Dendritic cell treated with granulocyte-macrophage colony-stimulating factor and Interleukin-4, amounts not matched to agents 40 ng/mL and 50 ng/mL, for 4 days (primary cell): Measurements from ENCODE around the gene ARFIP1.
"Not testable (repeated sequence)": the region's sequence is repeated elsewhere in the genome, so short reads cannot be mapped to it uniquely, and the experiment has no call there.

Source experiments
- H3K27ac Mint-ChIP-seq: one replicate; pipeline ENCODE4 v1.8.0; 2022; ENCODE audit warnings: mild to moderate bottlenecking, mixed read lengths
- H3K27me3 Mint-ChIP-seq: one replicate; pipeline ENCODE4 v1.8.0; 2022; ENCODE audit warnings: mild to moderate bottlenecking, mixed read lengths
- H3K36me3 Mint-ChIP-seq: one replicate; pipeline ENCODE4 v1.8.0; 2022; ENCODE audit warnings: low read depth, mixed read lengths
- H3K4me1 Mint-ChIP-seq: one replicate; pipeline ENCODE4 v1.8.0; 2022; ENCODE audit warnings: low read depth, mixed read lengths
- H3K4me3 Mint-ChIP-seq: one replicate; pipeline ENCODE4 v1.8.0; 2022; ENCODE audit warnings: mild to moderate bottlenecking, moderate library complexity, mixed read lengths
- H3K9me3 Mint-ChIP-seq: one replicate; pipeline ENCODE4 v1.8.0; 2022; ENCODE audit warnings: mixed read lengths
- intact Hi-C: fragments of 100-400 bp; cut with micrococcal nuclease; formaldehyde crosslinking; loops from one replicate; pipeline ENCODE4 v1.15.0; 2022

ARFIP1 gene

DNA sequence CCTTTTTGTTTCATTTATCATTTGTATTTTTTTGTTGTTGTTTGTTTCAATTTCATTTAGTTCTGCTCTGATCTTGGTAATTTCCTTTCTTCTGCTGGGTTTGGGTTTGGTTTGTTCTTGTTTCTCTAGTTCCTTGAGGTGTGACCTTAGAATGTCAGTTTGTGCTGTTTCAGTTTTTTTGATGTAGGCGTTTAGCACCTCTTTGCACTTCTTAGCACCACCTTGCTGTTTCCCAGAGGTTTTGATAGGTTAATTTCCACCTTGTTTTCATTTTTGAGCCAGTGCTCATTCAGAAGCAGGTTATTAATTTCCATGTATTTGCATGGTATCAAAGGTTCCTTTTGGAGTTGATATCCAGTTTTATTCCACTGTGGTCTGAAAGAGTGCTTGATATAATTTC, 60.0 kb downstream of the ARFIP1 start:
- H3K4me1 Mint-ChIP-seq, H3K27me3 Mint-ChIP-seq, intact Hi-C loops, H3K4me3 Mint-ChIP-seq, H3K27ac Mint-ChIP-seq: not testable (repeated sequence)
- Mint-ChIP-seq H3K36me3 (peaks cover 37% of the 10 kb centered on the region), H3K9me3 (peaks cover 15% of the 10 kb centered on the region)

DNA sequence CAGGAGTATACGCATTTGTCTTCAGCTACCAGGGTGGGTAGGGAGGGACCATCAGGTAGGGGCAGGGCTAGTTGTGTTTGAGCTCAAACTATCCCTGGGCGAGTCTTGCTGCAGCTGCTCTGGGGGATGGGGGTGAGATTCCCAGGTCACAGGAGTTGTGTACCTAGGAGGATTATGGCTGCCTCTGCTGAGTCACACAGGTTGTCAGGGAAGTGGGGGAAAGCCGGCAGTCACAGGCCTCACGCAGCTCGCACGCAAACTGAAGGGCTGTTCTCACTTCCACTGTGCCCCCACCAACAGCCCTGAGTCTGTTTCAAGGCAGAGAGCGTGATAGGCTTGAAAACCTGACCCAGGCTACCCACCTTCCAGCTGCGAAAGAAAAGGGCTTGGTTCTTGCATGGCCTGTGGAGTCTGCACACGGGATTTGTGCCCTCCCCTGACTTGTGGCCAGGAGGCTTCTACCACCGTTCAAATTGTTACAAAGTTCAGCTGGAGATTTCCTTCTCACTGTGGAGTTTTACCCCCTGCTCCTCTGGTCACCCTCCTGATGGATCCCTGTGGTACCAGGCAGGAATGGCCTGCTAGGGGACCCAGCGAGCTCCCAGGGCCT, 63.8 kb downstream of the ARFIP1 start:
- Mint-ChIP-seq H3K27ac (no peak overlapping the region), H3K4me1 (peaks cover 8% of the 10 kb centered on the region), H3K27me3 (no peaks in the 10 kb centered on the region), H3K9me3 (peaks cover 15% of the 10 kb centered on the region), H3K36me3 (peaks cover 18% of the 10 kb centered on the region), H3K4me3 (no peak overlapping the region)
- intact Hi-C loops: no loop called here

DNA sequence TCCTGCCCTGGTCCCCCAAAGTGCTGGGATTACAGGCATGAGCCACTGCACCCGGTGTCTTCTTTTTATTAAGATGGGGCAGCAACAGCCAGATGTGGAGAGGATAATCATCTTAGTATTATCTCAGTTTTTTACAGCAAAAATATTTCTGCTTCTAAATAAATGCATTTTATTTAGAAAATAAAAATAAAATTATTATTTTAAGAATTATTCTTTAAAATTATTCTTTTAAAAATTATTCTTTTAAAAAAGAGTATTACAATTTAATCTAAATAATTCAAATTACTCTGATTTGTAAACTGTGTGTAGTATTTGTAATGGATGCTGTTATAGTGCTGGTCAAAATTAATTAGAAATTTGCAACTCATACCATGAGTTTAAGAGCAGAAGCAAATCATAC, 67.6 kb downstream of the ARFIP1 start:
- intact Hi-C loops: loop anchor here (1.0 kb wide), 1 partner anchor 281 kb away; no protein-coding TSS in a partner anchor
- Mint-ChIP-seq H3K4me1 (peaks cover 20% of the 10 kb centered on the region), H3K36me3 (no peaks in the 10 kb centered on the region), H3K9me3 (peaks cover under 1% of the 10 kb centered on the region), H3K4me3 (no peak overlapping the region), H3K27me3 (no peaks in the 10 kb centered on the region), H3K27ac (no peak overlapping the region)

- Mint-ChIP-seq H3K36me3 (peaks cover 9% of the 10 kb centered on the region), H3K4me3 (no peak overlapping the region), H3K4me1 (peaks cover 20% of the 10 kb centered on the region), H3K27me3 (no peaks in the 10 kb centered on the region), H3K9me3 (peaks cover 12% of the 10 kb centered on the region), H3K27ac (no peak overlapping the region)
- intact Hi-C loops: no loop called here
These were observed 68.8 kb downstream of the ARFIP1 start for GRCh38 chr4:152848508-152848907.

DNA sequence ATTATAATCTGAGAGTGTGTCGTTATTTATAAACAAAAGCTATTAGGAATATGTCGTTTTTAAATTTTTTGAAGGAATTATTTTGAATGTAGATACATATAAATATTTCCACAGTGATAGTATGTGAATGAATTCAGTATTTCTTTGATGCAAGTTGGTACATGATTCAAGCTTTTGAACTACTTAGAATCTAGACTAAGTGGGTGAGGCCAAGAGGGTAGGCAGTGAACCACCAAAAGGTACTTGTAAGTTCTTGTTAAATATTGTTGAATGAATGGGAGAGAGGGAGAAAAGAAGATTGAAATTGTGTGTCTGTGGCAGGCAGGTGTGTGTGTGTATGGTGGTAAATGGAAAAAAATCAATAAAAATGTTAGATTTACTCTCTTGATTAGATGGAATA, 69.6 kb downstream of the ARFIP1 start:
- intact Hi-C loops: no loop called here
- H3K27ac Mint-ChIP-seq: no peak overlapping the region
- H3K9me3 Mint-ChIP-seq: peaks cover 20% of the 10 kb centered on the region
- H3K27me3 Mint-ChIP-seq: no peaks in the 10 kb centered on the region
- H3K4me1 Mint-ChIP-seq: peaks cover 20% of the 10 kb centered on the region
- H3K36me3 Mint-ChIP-seq: peaks cover 18% of the 10 kb centered on the region
- H3K4me3 Mint-ChIP-seq: no peak overlapping the region

DNA sequence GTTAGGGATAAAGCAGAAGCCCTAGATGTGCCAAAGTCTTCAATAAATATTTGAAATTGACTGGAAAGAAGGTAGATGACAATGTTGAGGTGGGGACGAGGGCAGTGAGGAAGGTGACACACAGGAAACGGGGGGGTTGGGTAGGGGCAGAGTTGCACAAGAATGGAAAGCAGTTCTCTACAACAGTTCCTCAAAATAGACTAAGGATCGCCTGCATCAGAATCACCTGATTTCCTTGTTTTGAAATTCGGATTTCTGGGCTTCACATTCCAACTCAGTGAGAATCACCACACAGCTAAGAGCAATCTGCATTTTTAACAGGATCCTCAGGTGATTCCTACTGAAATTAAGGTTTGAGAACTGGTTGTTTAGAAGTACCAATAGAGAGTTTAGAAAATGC, 70.6 kb downstream of the ARFIP1 start:
- intact Hi-C loops: no loop called here
- Mint-ChIP-seq H3K4me1 (peaks cover 20% of the 10 kb centered on the region), H3K9me3 (peaks cover 24% of the 10 kb centered on the region), H3K27me3 (no peaks in the 10 kb centered on the region), H3K4me3 (no peak overlapping the region), H3K36me3 (peaks cover 21% of the 10 kb centered on the region), H3K27ac (no peak overlapping the region)

- H3K27ac Mint-ChIP-seq: no peak overlapping the region
- peaks cover 20% of the 10 kb centered on the region for H3K4me1 Mint-ChIP-seq
- H3K4me3 Mint-ChIP-seq: no peak overlapping the region
- H3K36me3 Mint-ChIP-seq: peaks cover 21% of the 10 kb centered on the region
- peaks cover 24% of the 10 kb centered on the region for H3K9me3 Mint-ChIP-seq
- H3K27me3 Mint-ChIP-seq: no peaks in the 10 kb centered on the region
- intact Hi-C loops: no loop called here
These were observed 71.5 kb downstream of the ARFIP1 start for GRCh38 chr4:152851226-152851625.

GRCh38 chr4:152853293-152853692, 73.5 kb downstream of the ARFIP1 start:
- no peaks in the 10 kb centered on the region for H3K27me3 Mint-ChIP-seq
- intact Hi-C loops: no loop called here
- peaks cover 21% of the 10 kb centered on the region for H3K36me3 Mint-ChIP-seq
- no peak overlapping the region for H3K27ac Mint-ChIP-seq
- H3K9me3 Mint-ChIP-seq: peaks cover 24% of the 10 kb centered on the region
- no peak overlapping the region for H3K4me3 Mint-ChIP-seq
- peaks cover 20% of the 10 kb centered on the region for H3K4me1 Mint-ChIP-seq

DNA sequence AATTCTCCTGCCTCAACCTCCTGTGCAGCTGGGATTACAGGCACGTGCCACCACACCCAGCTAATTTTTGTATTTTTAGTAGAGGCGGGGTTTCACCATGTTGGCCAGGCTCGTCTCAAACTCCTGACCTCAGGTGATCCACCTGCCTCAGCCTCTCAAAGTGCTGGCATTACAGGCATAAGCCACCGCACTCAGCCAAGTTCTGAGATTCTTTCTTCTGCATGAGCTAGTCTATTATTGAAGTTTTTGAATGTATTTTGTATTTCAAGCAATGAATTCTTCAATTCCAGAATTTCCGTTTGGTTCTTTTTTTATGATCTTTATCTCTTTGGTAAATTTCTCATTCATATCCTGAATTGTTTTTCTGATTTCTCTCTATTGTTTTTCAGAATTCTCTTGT, 74.3 kb downstream of the ARFIP1 start:
- Mint-ChIP-seq H3K4me1 (peaks cover 20% of the 10 kb centered on the region), H3K36me3 (peaks cover 21% of the 10 kb centered on the region), H3K9me3 (peaks cover 24% of the 10 kb centered on the region)
- H3K27me3 Mint-ChIP-seq, intact Hi-C loops, H3K27ac Mint-ChIP-seq, H3K4me3 Mint-ChIP-seq: not testable (repeated sequence)

DNA sequence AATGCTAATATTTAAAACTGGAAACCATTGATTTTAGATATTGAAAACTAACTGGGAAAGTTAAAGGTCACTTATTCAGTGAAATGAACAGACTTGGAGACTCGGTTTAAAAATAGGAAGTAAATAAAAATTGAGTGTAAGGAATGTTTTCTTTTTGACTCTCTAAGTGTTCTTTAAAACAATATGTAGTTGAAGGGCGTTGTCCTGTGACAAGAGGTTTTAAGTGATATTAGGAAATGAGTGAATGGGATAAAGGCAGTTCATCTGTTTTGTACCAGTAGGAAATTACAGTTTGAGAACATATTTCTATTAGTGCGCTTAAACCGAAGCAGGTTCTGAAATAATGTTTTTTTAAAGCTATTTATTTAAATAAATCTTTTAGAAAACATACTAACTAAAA, 77.2 kb downstream of the ARFIP1 start:
- peaks cover 21% of the 10 kb centered on the region for H3K36me3 Mint-ChIP-seq
- H3K9me3 Mint-ChIP-seq: peaks cover 24% of the 10 kb centered on the region
- intact Hi-C loops: no loop called here
- H3K27ac Mint-ChIP-seq: no peak overlapping the region
- no peaks in the 10 kb centered on the region for H3K4me1 Mint-ChIP-seq
- H3K4me3 Mint-ChIP-seq: no peak overlapping the region
- no peaks in the 10 kb centered on the region for H3K27me3 Mint-ChIP-seq

- Mint-ChIP-seq H3K9me3 (peaks cover 8% of the 10 kb centered on the region), H3K36me3 (peaks cover 9% of the 10 kb centered on the region)
- intact Hi-C loops: no loop called here
These were observed 79.2 kb downstream of the ARFIP1 start for GRCh38 chr4:152858934-152859333.

GRCh38 chr4:152860046-152860445, 80.3 kb downstream of the ARFIP1 start:
- Mint-ChIP-seq H3K36me3 (peaks cover 10% of the 10 kb centered on the region), H3K27ac (no peak overlapping the region), H3K4me3 (no peak overlapping the region), H3K4me1 (no peaks in the 10 kb centered on the region), H3K27me3 (no peaks in the 10 kb centered on the region), H3K9me3 (no peaks in the 10 kb centered on the region)
- intact Hi-C loops: no loop called here

More at GRCh38 chr4:152858934-152859333, 79.2 kb downstream of the ARFIP1 start:
- no peaks in the 10 kb centered on the region for H3K4me1 Mint-ChIP-seq
- H3K27ac Mint-ChIP-seq: no peak overlapping the region
- no peaks in the 10 kb centered on the region for H3K27me3 Mint-ChIP-seq
- H3K4me3 Mint-ChIP-seq: no peak overlapping the region

DNA sequence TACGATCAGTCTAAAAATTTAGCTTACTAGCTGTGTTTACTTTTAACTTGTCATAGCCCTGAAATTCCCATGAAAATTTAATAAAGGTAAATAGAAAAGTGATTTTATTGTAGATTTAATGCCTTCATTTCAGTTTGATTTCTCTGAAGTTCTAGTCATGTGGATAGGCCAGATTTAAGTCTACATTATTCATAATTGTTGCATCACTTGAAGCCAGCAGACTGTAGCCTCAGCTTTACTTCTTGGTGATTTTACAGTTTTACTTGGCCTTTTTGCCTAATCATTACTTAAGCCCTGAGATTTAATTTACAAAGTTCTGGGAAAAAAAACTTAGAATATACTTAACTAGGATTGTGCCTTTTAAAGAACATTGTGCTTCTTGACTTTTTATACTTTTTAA, 82.9 kb downstream of the ARFIP1 start:
- Mint-ChIP-seq H3K27ac (no peak overlapping the region), H3K36me3 (peaks cover 26% of the 10 kb centered on the region), H3K4me1 (no peaks in the 10 kb centered on the region), H3K27me3 (no peaks in the 10 kb centered on the region), H3K4me3 (no peak overlapping the region), H3K9me3 (no peaks in the 10 kb centered on the region)
- intact Hi-C loops: no loop called here

GRCh38 chr4:152864361-152864760, 84.6 kb downstream of the ARFIP1 start:
- no peak overlapping the region for H3K27ac Mint-ChIP-seq
- intact Hi-C loops: no loop called here
- no peak overlapping the region for H3K4me3 Mint-ChIP-seq
- H3K36me3 Mint-ChIP-seq: peaks cover 26% of the 10 kb centered on the region
- H3K27me3 Mint-ChIP-seq: no peaks in the 10 kb centered on the region
- no peaks in the 10 kb centered on the region for H3K9me3 Mint-ChIP-seq
- H3K4me1 Mint-ChIP-seq: no peaks in the 10 kb centered on the region

- H3K27ac Mint-ChIP-seq, H3K4me3 Mint-ChIP-seq, H3K9me3 Mint-ChIP-seq, intact Hi-C loops, H3K27me3 Mint-ChIP-seq, H3K4me1 Mint-ChIP-seq: not testable (repeated sequence)
- peaks cover 26% of the 10 kb centered on the region for H3K36me3 Mint-ChIP-seq
These were observed 86.8 kb downstream of the ARFIP1 start for GRCh38 chr4:152866432-152866993.
